Vagina (tissue), 2 donors: ENCODE results near the gene SMIM20.

Experiments used
- CTCF ChIP-seq, 3 experiments: fragments of 450-650 bp in 2 of 3; fragments of 200-600 bp in 1 of 3; sonication (generic) in 1 of 3; IDR thresholded peaks; one replicate each; pipeline ENCODE4 v1.5.1; 2017 to 2019; ENCODE audit warnings: antibody characterized with exemption in 3 of 3, mild to moderate bottlenecking in 2 of 3, moderate library complexity in 2 of 3
- POLR2A ChIP-seq, 2 donors: fragments of 450-650 bp; IDR thresholded peaks; one replicate each; pipeline ENCODE4 v1.6.1; 2017; ENCODE audit warnings: antibody characterized with exemption in 2 of 2, mild to moderate bottlenecking in 2 of 2, moderate library complexity in 2 of 2

- TF ChIP-seq POLR2A (IDR thresholded peaks at IDR 0.05) (no peak), CTCF (IDR thresholded peaks at IDR 0.05) (no peak)
Measured at GRCh38 chr4:25966171-25966570, 52.2 kb downstream of the SMIM20 start.
